ENCODE measurements around the gene PYHIN1. TPM values are rescaled to one million over a fixed set of nuclear protein-coding genes. Genes with fewer than 3 reads are reported as not detected.

PYHIN1 gene
- polyA plus RNA-seq, 1 of the 3 experiments (the other 2 are of a cell fraction), result not detected

GRCh38 chr1:159000625-159001024 lies 69.3 kb downstream of the PYHIN1 start:
- peaks cover 11% of the 10 kb centered on the region for H3F3A ChIP-seq (replicated peaks; ENCODE audit: insufficient read depth)
- no peaks in the 10 kb centered on the region for H3K9me3 ChIP-seq
- no peaks in the 10 kb centered on the region for H3K9me2 ChIP-seq
- peaks cover 0 to 6% of the 10 kb centered on the region in 2 experiments; a peak in 3 of 4 replicates for H3K4me1 ChIP-seq (ENCODE audit: control insufficient read depth in 1 of 2, insufficient read depth in 2 of 2, low read depth in 1 of 2, low read length in 1 of 2)
- H3K27me3 ChIP-seq (ENCODE audit: insufficient read depth), result no peaks in the 10 kb centered on the region
- no peaks in the 10 kb centered on the region for H3K36me3 ChIP-seq (replicated peaks in 1 of 2; ENCODE audit: control insufficient read depth in 1 of 2, insufficient read depth in 2 of 2, low read length in 1 of 2)
- peak overlapping the region; percentile 73; the same call in 1 of the 2 replicates for H3K9ac ChIP-seq
- POLR2A ChIA-PET, result no interaction called here
- CTCF ChIA-PET, result interaction anchor here (0.6 to 1.4 kb wide), 2 partner anchors 20 to 474 kb away, joined by 3 to 4 read pairs; no protein-coding TSS in a partner anchor
- H3K4me2 ChIP-seq, result peak overlapping the region; percentile 85
- no peak for DNase-seq
- WGBS (ENCODE audit: low lambda C conversion rate), result 0% methylated on average over 1 of the region's 1 CpG
- H2AFZ ChIP-seq (ENCODE audit: low read depth), result peak overlapping the region; percentile 96; the same call in 1 of the 2 replicates
- H3K4me3 ChIP-seq (ENCODE audit: low read depth in 2 of 2, low read length in 1 of 2), result peak overlapping the region; percentile 55 to 71; a peak in 3 of 4 replicates
- no peaks in the 10 kb centered on the region for H4K20me1 ChIP-seq (ENCODE audit: insufficient read depth)
- no peaks in the 10 kb centered on the region for H3K79me2 ChIP-seq (ENCODE audit: insufficient read depth)
- peak overlapping the region; percentile 91 to 97 for H3K27ac ChIP-seq (ENCODE audit: low read depth in 2 of 2, low read length in 1 of 2)
- TF ChIP-seq ELF1 (IDR thresholded peaks at IDR 0.05), result no peak
- no peak for TF ChIP-seq FOXJ3 (CRISPR knock-in tag; IDR thresholded peaks at IDR 0.05)
- no peak for TF ChIP-seq FOXM1 (IDR thresholded peaks at IDR 0.05; ENCODE audit: low read depth)
- no peak for TF ChIP-seq PBX3 (IDR thresholded peaks at IDR 0.05)
- TF ChIP-seq YY1 (IDR thresholded peaks at IDR 0.05; ENCODE audit: low read depth), result no peak
- no peak for TF ChIP-seq RXRA (IDR thresholded peaks at IDR 0.05; ENCODE audit: borderline replicate concordance, low read depth)
- no peak for TF ChIP-seq MXI1 (IDR thresholded peaks at IDR 0.05; ENCODE audit: low read depth, low read length)
- TF ChIP-seq MAX (IDR thresholded peaks at IDR 0.05; ENCODE audit: low read depth), result peak; percentile 46; the same call in 1 of the 2 replicates
- no peak for TF ChIP-seq CHD2 (IDR thresholded peaks at IDR 0.05; ENCODE audit: low read length, partially characterized antibody)
- no peak for TF ChIP-seq IRF3 (IDR thresholded peaks at IDR 0.05; ENCODE audit: low read depth, low read length)
- peak in 1 of 2 experiments; percentile 32; a peak in 1 of 4 replicates for TF ChIP-seq EP300 (IDR thresholded peaks at IDR 0.05; ENCODE audit: borderline replicate concordance in 1 of 2, low read depth in 1 of 2, low read length in 1 of 2)
- TF ChIP-seq FOSL2 (IDR thresholded peaks at IDR 0.05; ENCODE audit: borderline replicate concordance, low read depth), result peak; percentile 73; the same call in 1 of the 2 replicates
- TF ChIP-seq JUND (IDR thresholded peaks at IDR 0.05), result peak; percentile 64
- no peak for TF ChIP-seq RFX5 (IDR thresholded peaks at IDR 0.05; ENCODE audit: low read length)
- peak; percentile 56 for TF ChIP-seq TCF12 (IDR thresholded peaks at IDR 0.05)
- peak; percentile 49; the same call in 1 of the 2 replicates for TF ChIP-seq POLR2AphosphoS5 (IDR thresholded peaks at IDR 0.05; ENCODE audit: low read depth, low read length)
- TF ChIP-seq EZH2phosphoT487 (IDR thresholded peaks at IDR 0.05; ENCODE audit: borderline replicate concordance, low read depth), result no peak
- no peak for TF ChIP-seq MEF2A (IDR thresholded peaks at IDR 0.05; ENCODE audit: borderline replicate concordance, low read depth)
- no peak for TF ChIP-seq RCOR1 (IDR thresholded peaks at IDR 0.05; ENCODE audit: low read length)
- no peak for TF ChIP-seq REST (IDR thresholded peaks at IDR 0.05; ENCODE audit: low read depth, low read length)
- TF ChIP-seq TAF1 (IDR thresholded peaks at IDR 0.05; ENCODE audit: borderline replicate concordance, low read depth, low read length), result no peak
- TF ChIP-seq ZBTB33 (IDR thresholded peaks at IDR 0.05; ENCODE audit: borderline replicate concordance, low read depth), result no peak
- no peak for TF ChIP-seq SMC3 (IDR thresholded peaks at IDR 0.05; ENCODE audit: low read depth, low read length)
- TF ChIP-seq CTCF (IDR thresholded peaks at IDR 0.05), result no peak
- no peak for TF ChIP-seq TEAD4 (IDR thresholded peaks at IDR 0.05; ENCODE audit: borderline replicate concordance, insufficient read depth)

Data from SK-N-SH (cell line).